Astrocyte (in vitro differentiated cells and primary cell): ENCODE data around the gene TICRR. TPM values are rescaled to one million over a fixed set of nuclear protein-coding genes. Genes with fewer than 3 reads are reported as not detected.
A peak's percentile ranks its signal among the peaks of the same experiment; 100 is the strongest.

Source experiments
- DNase-seq: peaks from one replicate; pipeline ENCODE4 v3.0.0-alpha.2; 2010; ENCODE audit warnings: low read depth
- FAIRE-seq: peaks from 2 replicates; lab custom pipeline; 2011; peaks lifted over from hg19 to GRCh38; lab: Jason Lieb, UNC
- H2AFZ ChIP-seq: 2 replicates; pipeline ENCODE4 v1.6.0; 2012; ENCODE audit warnings: low read depth, low read length, inconsistent platforms
- H3K27ac ChIP-seq: 2 replicates; pipeline ENCODE4 v1.5.1; 2011; ENCODE audit warnings: low read depth, low read length, inconsistent platforms
- H3K27me3 ChIP-seq: 2 replicates; pipeline ENCODE4 v1.6.0; 2011; ENCODE audit warnings: low read length, inconsistent platforms; ENCODE audit not compliant: insufficient read depth
- H3K36me3 ChIP-seq: 2 replicates; pipeline ENCODE4 v1.5.1; 2011; ENCODE audit warnings: low read length, inconsistent platforms; ENCODE audit not compliant: insufficient read depth
- H3K4me1 ChIP-seq: 2 replicates; pipeline ENCODE4 v1.5.1; 2011; ENCODE audit warnings: low read length, inconsistent platforms; ENCODE audit not compliant: insufficient read depth
- H3K4me2 ChIP-seq: 2 replicates; pipeline ENCODE4 v1.6.0; 2012; ENCODE audit warnings: low read length, inconsistent platforms
- H3K4me3 ChIP-seq: 2 replicates; pipeline ENCODE4 v1.5.1; 2011; ENCODE audit warnings: low read depth, mild to moderate bottlenecking, low read length, inconsistent platforms; ENCODE audit not compliant: insufficient read depth
- H3K79me2 ChIP-seq: 2 replicates; pipeline ENCODE4 v1.6.0; 2012; ENCODE audit warnings: mild to moderate bottlenecking, low read length, inconsistent platforms; ENCODE audit not compliant: insufficient read depth
- H3K9ac ChIP-seq: 2 replicates; pipeline ENCODE4 v1.6.0; 2012; ENCODE audit warnings: mild to moderate bottlenecking, low read length, inconsistent platforms
- H3K9me3 ChIP-seq: 2 replicates; pipeline ENCODE4 v1.5.1; 2012; ENCODE audit warnings: low read depth, mild to moderate bottlenecking, low read length, inconsistent platforms; ENCODE audit not compliant: insufficient read depth
- H4K20me1 ChIP-seq: 2 replicates; pipeline ENCODE4 v1.6.0; 2012; ENCODE audit warnings: low read length, inconsistent platforms; ENCODE audit not compliant: insufficient read depth
- H3K27ac Mint-ChIP-seq: one replicate; pipeline ENCODE4 v1.8.0; 2021; ENCODE audit warnings: mild to moderate bottlenecking, mixed read lengths; ENCODE audit not compliant: unreplicated experiment
- H3K27me3 Mint-ChIP-seq: one replicate; pipeline ENCODE4 v1.8.0; 2021; ENCODE audit warnings: low read depth, mixed read lengths; ENCODE audit not compliant: unreplicated experiment
- H3K36me3 Mint-ChIP-seq: one replicate; pipeline ENCODE4 v1.8.0; 2021; ENCODE audit warnings: low read depth, mixed read lengths; ENCODE audit not compliant: unreplicated experiment
- H3K4me1 Mint-ChIP-seq: one replicate; pipeline ENCODE4 v1.8.0; 2021; ENCODE audit warnings: low read depth, mixed read lengths; ENCODE audit not compliant: unreplicated experiment
- H3K4me3 Mint-ChIP-seq: one replicate; pipeline ENCODE4 v1.8.0; 2021; ENCODE audit warnings: mild to moderate bottlenecking, moderate library complexity, mixed read lengths; ENCODE audit not compliant: unreplicated experiment
- H3K9me3 Mint-ChIP-seq: one replicate; pipeline ENCODE4 v1.8.0; 2021; ENCODE audit warnings: mild to moderate bottlenecking, mixed read lengths; ENCODE audit not compliant: unreplicated experiment
- EZH2 ChIP-seq: IDR thresholded peaks from 2 replicates; pipeline ENCODE4 v1.6.1; 2012; ENCODE audit warnings: mild to moderate bottlenecking, low read length, inconsistent platforms; ENCODE audit not compliant: insufficient read depth
- total RNA-seq: library from RNA; stranded (reverse); gene quantifications from 2 replicates; pipeline ENCODE4 v1.2.1, GENCODE V29; 2021
- TF ChIP-seq, protein P1 (sequence below): IDR thresholded peaks from 2 replicates; pipeline ENCODE4 v1.5.1; 2011; ENCODE audit warnings: low read depth, mild to moderate bottlenecking, inconsistent platforms, low read length, moderate library complexity; ENCODE audit not compliant: insufficient read depth

The TICRR gene
- total RNA-seq, 1 donor from 2014 or later: 2.9 TPM

DNA sequence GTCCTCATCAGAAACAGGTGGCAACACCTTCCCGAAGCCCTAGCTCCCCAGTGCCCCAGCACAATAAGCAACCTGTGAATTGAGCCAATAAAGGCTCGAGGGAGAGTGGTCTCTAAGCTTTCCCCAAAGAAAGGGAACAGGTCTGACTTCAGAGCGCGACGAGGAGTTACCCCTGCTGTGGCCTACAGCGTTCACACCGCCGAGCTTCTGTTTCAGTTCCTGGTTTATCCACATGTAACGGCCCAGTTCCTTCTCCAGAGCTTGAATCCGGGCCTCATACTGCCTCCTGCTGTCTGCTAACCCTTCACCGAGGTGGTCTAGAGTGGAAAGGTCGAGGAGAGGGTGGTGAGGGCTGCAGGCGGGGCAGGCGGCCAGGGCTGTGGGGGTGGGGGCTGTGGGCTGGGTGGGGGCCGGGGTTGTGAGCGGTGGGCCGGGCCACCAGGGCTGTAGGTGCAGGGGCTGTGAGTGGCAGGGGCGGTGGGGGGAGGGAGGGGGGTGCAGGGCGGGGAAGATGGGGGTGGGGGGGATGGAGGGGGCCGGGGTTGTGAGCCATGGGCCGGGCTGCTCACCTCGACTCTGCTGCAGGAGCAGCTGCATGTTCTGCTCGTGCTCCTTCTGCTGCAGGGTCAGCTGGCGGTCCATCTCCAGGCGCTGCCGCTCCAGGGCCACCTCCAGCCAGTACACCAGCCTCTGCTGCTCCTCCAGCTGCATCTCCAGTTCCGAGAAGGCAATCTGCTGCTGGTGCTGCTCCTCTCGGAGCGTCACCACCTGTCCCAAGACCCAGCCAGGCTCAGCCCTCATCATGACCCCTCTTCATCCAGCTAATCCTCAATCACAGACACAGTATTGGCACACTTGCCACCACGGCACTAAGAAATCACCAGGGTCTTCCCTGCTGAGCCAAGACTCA is 53.8 kb downstream of the TICRR start:
- no peaks in the 10 kb centered on the region for H3K4me1 Mint-ChIP-seq
- FAIRE-seq (no peak), DNase-seq (no peak)
- no peaks in the 10 kb centered on the region for H3K79me2 ChIP-seq
- no peaks in the 10 kb centered on the region for H3K4me1 ChIP-seq
- no peak overlapping the region for H3K9ac ChIP-seq
- no peak overlapping the region for H3K4me3 ChIP-seq
- peaks cover 4% of the 10 kb centered on the region for H3K9me3 Mint-ChIP-seq
- H3K27ac ChIP-seq: no peak overlapping the region
- no peaks in the 10 kb centered on the region for H3K27me3 Mint-ChIP-seq
- H3K36me3 ChIP-seq: peaks cover 58% of the 10 kb centered on the region
- TF ChIP-seq, protein P1, sequence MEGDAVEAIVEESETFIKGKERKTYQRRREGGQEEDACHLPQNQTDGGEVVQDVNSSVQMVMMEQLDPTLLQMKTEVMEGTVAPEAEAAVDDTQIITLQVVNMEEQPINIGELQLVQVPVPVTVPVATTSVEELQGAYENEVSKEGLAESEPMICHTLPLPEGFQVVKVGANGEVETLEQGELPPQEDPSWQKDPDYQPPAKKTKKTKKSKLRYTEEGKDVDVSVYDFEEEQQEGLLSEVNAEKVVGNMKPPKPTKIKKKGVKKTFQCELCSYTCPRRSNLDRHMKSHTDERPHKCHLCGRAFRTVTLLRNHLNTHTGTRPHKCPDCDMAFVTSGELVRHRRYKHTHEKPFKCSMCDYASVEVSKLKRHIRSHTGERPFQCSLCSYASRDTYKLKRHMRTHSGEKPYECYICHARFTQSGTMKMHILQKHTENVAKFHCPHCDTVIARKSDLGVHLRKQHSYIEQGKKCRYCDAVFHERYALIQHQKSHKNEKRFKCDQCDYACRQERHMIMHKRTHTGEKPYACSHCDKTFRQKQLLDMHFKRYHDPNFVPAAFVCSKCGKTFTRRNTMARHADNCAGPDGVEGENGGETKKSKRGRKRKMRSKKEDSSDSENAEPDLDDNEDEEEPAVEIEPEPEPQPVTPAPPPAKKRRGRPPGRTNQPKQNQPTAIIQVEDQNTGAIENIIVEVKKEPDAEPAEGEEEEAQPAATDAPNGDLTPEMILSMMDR: no peak
- no peak for TF ChIP-seq EZH2
- peak overlapping the region; percentile 26 for H3K27ac Mint-ChIP-seq
- no peaks in the 10 kb centered on the region for H4K20me1 ChIP-seq
- H2AFZ ChIP-seq: no peak overlapping the region
- peaks cover 40% of the 10 kb centered on the region for H3K36me3 Mint-ChIP-seq
- H3K9me3 ChIP-seq: no peaks in the 10 kb centered on the region
- H3K4me2 ChIP-seq: no peak overlapping the region
- H3K27me3 ChIP-seq: no peaks in the 10 kb centered on the region
- no peak overlapping the region for H3K4me3 Mint-ChIP-seq

DNA sequence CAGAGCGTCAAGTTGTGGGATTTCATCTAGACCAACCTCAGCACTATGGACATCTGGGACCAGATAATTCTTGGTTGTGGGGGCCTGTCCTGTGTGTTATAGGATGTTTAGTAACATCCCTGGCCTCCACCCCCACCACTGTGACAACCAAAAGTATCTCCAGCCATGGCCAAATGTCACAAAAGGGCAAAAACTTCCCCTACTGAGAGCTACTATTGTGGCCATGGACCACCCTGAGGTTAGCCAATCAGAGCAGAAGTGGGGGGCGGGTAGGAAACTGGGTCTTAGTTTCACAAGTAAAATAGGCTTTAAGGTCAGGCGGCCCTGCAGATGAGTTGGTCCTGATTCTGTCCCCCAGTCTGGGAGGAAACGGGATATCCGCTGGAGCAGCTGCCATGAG is 54.6 kb downstream of the TICRR start:
- no peaks in the 10 kb centered on the region for H3K4me1 ChIP-seq
- H4K20me1 ChIP-seq: no peaks in the 10 kb centered on the region
- no peak for TF ChIP-seq EZH2
- TF ChIP-seq, protein P1: no peak
- Mint-ChIP-seq H3K9me3 (peaks cover 4% of the 10 kb centered on the region), H3K4me1 (no peaks in the 10 kb centered on the region), H3K4me3 (no peak overlapping the region), H3K27me3 (no peaks in the 10 kb centered on the region), H3K27ac (peak overlapping the region; percentile 26), H3K36me3 (peaks cover 44% of the 10 kb centered on the region)
- peaks cover 54% of the 10 kb centered on the region for H3K36me3 ChIP-seq
- H3K4me3 ChIP-seq: no peak overlapping the region
- H3K9me3 ChIP-seq: no peaks in the 10 kb centered on the region
- no peak overlapping the region for H3K27ac ChIP-seq
- no peak overlapping the region for H3K9ac ChIP-seq
- no peaks in the 10 kb centered on the region for H3K27me3 ChIP-seq
- no peak for DNase-seq
- FAIRE-seq: no peak
- no peaks in the 10 kb centered on the region for H3K79me2 ChIP-seq
- H2AFZ ChIP-seq: no peak overlapping the region
- H3K4me2 ChIP-seq: no peak overlapping the region

DNA sequence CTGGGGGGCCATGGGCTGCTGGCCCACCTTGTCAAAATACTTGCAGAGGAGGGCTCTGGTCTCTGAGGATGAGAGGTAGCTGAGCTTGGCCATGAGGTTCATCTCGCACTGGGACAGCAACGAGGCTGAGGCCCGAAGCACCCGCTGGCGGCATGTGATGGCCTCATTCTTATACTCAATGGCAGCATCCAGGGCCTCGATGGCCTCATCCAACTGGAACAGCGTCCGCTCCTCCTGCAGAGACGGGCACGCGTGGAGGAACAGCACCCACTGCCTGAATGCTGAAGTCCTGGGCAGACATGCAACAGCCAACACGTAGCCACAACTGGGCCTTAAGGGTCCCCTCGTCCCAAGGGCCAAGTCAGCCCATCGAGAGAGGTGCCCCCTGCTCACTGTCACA is 55.0 kb downstream of the TICRR start:
- Histone ChIP-seq H2AFZ (no peak overlapping the region), H3K9me3 (no peaks in the 10 kb centered on the region), H3K4me3 (no peak overlapping the region), H3K36me3 (peaks cover 52% of the 10 kb centered on the region), H3K27me3 (no peaks in the 10 kb centered on the region), H4K20me1 (no peaks in the 10 kb centered on the region), H3K9ac (no peak overlapping the region), H3K79me2 (no peaks in the 10 kb centered on the region), H3K4me2 (no peak overlapping the region), H3K27ac (no peak overlapping the region), H3K4me1 (no peaks in the 10 kb centered on the region)
- Mint-ChIP-seq H3K9me3 (peaks cover 5% of the 10 kb centered on the region), H3K36me3 (peaks cover 44% of the 10 kb centered on the region), H3K4me1 (no peaks in the 10 kb centered on the region), H3K4me3 (no peak overlapping the region), H3K27me3 (no peaks in the 10 kb centered on the region), H3K27ac (no peak overlapping the region)
- DNase-seq (no peak), FAIRE-seq (no peak)
- TF ChIP-seq, protein P1: no peak
- no peak for TF ChIP-seq EZH2
